ENCODE results near the gene CEACAM1.
"Not testable (repeated sequence)": the region's sequence is repeated elsewhere in the genome, so short reads cannot be mapped to it uniquely, and the experiment has no call there.

The CEACAM1 gene

GRCh38 chr19:42549067-42549466 is 20.8 kb upstream of the CEACAM1 start:
- DNase-seq (ENCODE audit: low read depth in 1 of 2, low spot score in 1 of 2), result not testable (repeated sequence)

- DNase-seq (ENCODE audit: low read depth in 1 of 2, low spot score in 1 of 2), result no peak
Observed at GRCh38 chr19:42548552-42548951, 20.3 kb upstream of the CEACAM1 start.

- DNase-seq (ENCODE audit: low read depth in 1 of 2, low spot score in 1 of 2), result no peak
Observed at GRCh38 chr19:42547929-42548328, 19.6 kb upstream of the CEACAM1 start.

- DNase-seq (ENCODE audit: low read depth in 1 of 2, low spot score in 1 of 2), result no peak
Observed at GRCh38 chr19:42546831-42547500, 18.7 kb upstream of the CEACAM1 start.

GRCh38 chr19:42544146-42544545 is 15.9 kb upstream of the CEACAM1 start:
- DNase-seq (ENCODE audit: low read depth in 1 of 2, low spot score in 1 of 2), result no peak

- DNase-seq (ENCODE audit: low read depth in 1 of 2, low spot score in 1 of 2), result no peak
Observed at GRCh38 chr19:42542791-42543190, 14.5 kb upstream of the CEACAM1 start.

- DNase-seq (ENCODE audit: low read depth in 1 of 2, low spot score in 1 of 2), result no peak
Observed at GRCh38 chr19:42540071-42540553, 11.8 kb upstream of the CEACAM1 start.

- no peak for DNase-seq (ENCODE audit: low read depth in 1 of 2, low spot score in 1 of 2)
Observed at GRCh38 chr19:42538841-42539709, 10.8 kb upstream of the CEACAM1 start.

- not testable (repeated sequence) for DNase-seq (ENCODE audit: low read depth in 1 of 2, low spot score in 1 of 2)
Observed at GRCh38 chr19:42535276-42535675, 7.0 kb upstream of the CEACAM1 start.

GRCh38 chr19:42534391-42534790 is 6.1 kb upstream of the CEACAM1 start:
- DNase-seq (ENCODE audit: low read depth in 1 of 2, low spot score in 1 of 2), result no peak

GRCh38 chr19:42532891-42533290 is 4.6 kb upstream of the CEACAM1 start:
- DNase-seq (ENCODE audit: low read depth in 1 of 2, low spot score in 1 of 2), result no peak

GRCh38 chr19:42531313-42531712 is 3.0 kb upstream of the CEACAM1 start:
- no peak for DNase-seq (ENCODE audit: low read depth in 1 of 2, low spot score in 1 of 2)

- DNase-seq (ENCODE audit: low read depth in 1 of 2, low spot score in 1 of 2), result peak; percentile 53 to 61
Observed at GRCh38 chr19:42529248-42529764, 1.0 kb upstream of the CEACAM1 start.

- DNase-seq (ENCODE audit: low read depth in 1 of 2, low spot score in 1 of 2), result no peak
Observed at GRCh38 chr19:42524943-42525342, 3.3 kb downstream of the CEACAM1 start.

GRCh38 chr19:42524250-42524649 is 4.0 kb downstream of the CEACAM1 start:
- DNase-seq (ENCODE audit: low read depth in 1 of 2, low spot score in 1 of 2), result no peak

- DNase-seq (ENCODE audit: low read depth in 1 of 2, low spot score in 1 of 2), result not testable (repeated sequence)
Observed at GRCh38 chr19:42522262-42522661, 6.0 kb downstream of the CEACAM1 start.

GRCh38 chr19:42521346-42522030 is 6.8 kb downstream of the CEACAM1 start:
- DNase-seq (ENCODE audit: low read depth in 1 of 2, low spot score in 1 of 2), result no peak

GRCh38 chr19:42519108-42519507 is 9.2 kb downstream of the CEACAM1 start:
- no peak for DNase-seq (ENCODE audit: low read depth in 1 of 2, low spot score in 1 of 2)

- no peak for DNase-seq (ENCODE audit: low read depth in 1 of 2, low spot score in 1 of 2)
Observed at GRCh38 chr19:42516771-42517170, 11.5 kb downstream of the CEACAM1 start.

- no peak for DNase-seq (ENCODE audit: low read depth in 1 of 2, low spot score in 1 of 2)
Observed at GRCh38 chr19:42515241-42515832, 12.9 kb downstream of the CEACAM1 start.

GRCh38 chr19:42514449-42514848 is 13.8 kb downstream of the CEACAM1 start:
- no peak for DNase-seq (ENCODE audit: low read depth in 1 of 2, low spot score in 1 of 2)
